GM19351 (cell line): ENCODE data around the gene ASPRV1.

Experiments
- ATAC-seq: cut with Tn5 transposase; IDR thresholded peaks from one replicate; pipeline ENCODE4 v1.9.1; 2021; ENCODE audit warnings: mild to moderate bottlenecking, moderate library complexity; ENCODE audit not compliant: unreplicated experiment

The ASPRV1 gene

DNA sequence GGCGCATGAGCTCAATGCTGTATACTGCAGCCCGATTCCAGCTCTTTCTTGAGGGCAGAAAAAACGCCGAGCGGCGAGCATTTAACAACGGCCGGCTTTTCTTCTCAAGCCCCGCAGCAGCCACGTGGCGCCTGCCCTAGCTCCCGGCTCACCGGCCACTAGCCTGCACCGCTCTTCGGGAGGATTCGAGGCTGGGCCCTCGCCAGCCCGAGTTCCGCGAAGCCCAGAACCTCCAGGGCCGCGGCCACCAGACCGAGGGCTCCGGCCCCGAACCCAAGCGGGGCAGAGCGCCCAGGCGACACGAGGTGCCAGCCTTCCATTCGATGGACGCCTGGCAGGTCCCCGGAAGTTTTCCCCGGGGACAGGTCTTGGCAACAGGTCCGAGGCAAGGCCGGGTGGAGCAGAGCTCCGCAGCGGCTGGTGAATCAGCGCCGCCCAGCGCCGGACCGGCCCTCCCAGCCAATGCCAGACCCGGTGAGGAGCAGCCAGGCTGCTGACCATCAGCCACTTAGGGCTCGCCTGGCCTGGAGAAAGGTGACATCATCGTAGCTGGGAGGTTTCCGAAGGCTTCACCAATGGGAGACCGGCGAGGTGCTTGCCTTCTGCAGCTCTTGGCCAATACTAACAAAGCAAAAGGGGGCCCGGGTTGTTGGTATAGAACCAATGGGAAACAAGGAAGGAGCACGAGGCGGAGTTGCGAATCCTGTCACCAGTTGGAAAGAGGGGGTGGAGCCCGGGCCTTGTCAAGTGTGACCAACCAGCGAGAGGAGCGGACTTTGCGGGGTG is 47.1 kb downstream of the ASPRV1 start:
- ATAC-seq: peak; percentile 87

DNA sequence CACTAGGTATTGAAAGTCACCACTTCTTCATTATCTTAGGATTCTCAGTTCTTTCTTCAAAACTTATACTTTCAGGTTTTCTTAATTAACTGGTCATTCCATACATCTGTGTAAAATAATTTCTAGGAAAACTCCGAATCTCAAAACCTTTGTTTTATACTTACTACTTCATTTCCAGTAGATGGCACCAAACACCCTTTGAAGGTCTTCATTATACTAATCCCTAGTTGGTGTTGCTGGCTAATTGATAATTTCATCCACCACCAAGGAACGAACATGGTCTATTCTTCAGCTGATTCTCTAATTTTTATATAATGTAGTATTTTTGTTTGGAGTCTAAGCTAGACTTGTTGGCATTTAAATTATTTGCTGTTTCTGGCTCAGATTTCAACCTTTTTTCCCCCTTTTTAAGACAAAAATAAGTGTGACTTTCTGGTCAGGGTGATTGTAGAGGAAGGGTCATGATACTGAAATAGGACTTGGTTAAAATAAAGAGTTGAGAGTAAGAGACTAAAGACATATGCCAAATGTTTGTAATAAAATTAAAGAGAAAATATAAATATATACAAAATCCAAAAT is 49.4 kb downstream of the ASPRV1 start:
- no peak for ATAC-seq
